BLaER1 treated with 17β-estradiol and CSF1 and Interleukin-3, amounts not matched to agents 10 nM and 100 nM (cell line): ENCODE results near the gene MNX1.

Source experiments
- H3K27ac ChIP-seq, 11 experiments: shearing (Covaris generic); formaldehyde crosslinking; 2 replicates each; pipeline ENCODE4 v1.8.1; 2022
- H3K27me3 ChIP-seq, 11 experiments: shearing (Covaris generic); formaldehyde crosslinking; 2 replicates each; pipeline ENCODE4 v1.8.1; 2022
- H3K36me3 ChIP-seq, 11 experiments: shearing (Covaris generic); formaldehyde crosslinking; 2 replicates each; pipeline ENCODE4 v1.8.1; 2022
- H3K4me1 ChIP-seq, 10 experiments: shearing (Covaris generic); formaldehyde crosslinking; 2 replicates each; pipeline ENCODE4 v1.8.1; 2022
- H3K4me2 ChIP-seq, 11 experiments: shearing (Covaris generic); formaldehyde crosslinking; 2 replicates each; pipeline ENCODE4 v1.8.1; 2022
- H3K4me3 ChIP-seq, 10 experiments: shearing (Covaris generic); formaldehyde crosslinking; 2 replicates each; pipeline ENCODE4 v1.8.1; 2022
- H3K9ac ChIP-seq, 11 experiments: shearing (Covaris generic); formaldehyde crosslinking; 2 replicates each; pipeline ENCODE4 v1.8.1; 2022
- H3K9me3 ChIP-seq, 11 experiments: shearing (Covaris generic); formaldehyde crosslinking; replicated peaks in 1 of 11; 2 replicates each; pipeline ENCODE4 v1.8.1; 2022
- H4K20me1 ChIP-seq, 11 experiments: shearing (Covaris generic); formaldehyde crosslinking; 2 replicates each; pipeline ENCODE4 v1.8.1; 2022
- Cebpa-rat ChIP-seq, 11 experiments: shearing (Covaris generic); IDR thresholded peaks; 2 replicates each; pipeline ENCODE4 v1.8.1; 2022

Gene MNX1

GRCh38 chr7:156956727-156957126 is 53.7 kb downstream of the MNX1 start:
- H3K9me3 ChIP-seq: no peaks in the 10 kb centered on the region
- peaks cover 93 to 100% (median 97%) of the 10 kb centered on the region in 11 experiments for H3K36me3 ChIP-seq
- peaks cover 12 to 100% (median 95%) of the 10 kb centered on the region in 11 experiments; a peak in 21 of 22 replicates for H4K20me1 ChIP-seq

GRCh38 chr7:156954941-156955340 is 55.5 kb downstream of the MNX1 start:
- peaks cover 75 to 82% (median 79%) of the 10 kb centered on the region in 11 experiments for H3K36me3 ChIP-seq
- H3K27me3 ChIP-seq: no peaks in the 10 kb centered on the region
- no peaks in the 10 kb centered on the region for H3K9me3 ChIP-seq
- no peak overlapping the region for H3K4me3 ChIP-seq
- peaks cover 21 to 100% (median 95%) of the 10 kb centered on the region in 11 experiments; a peak in 21 of 22 replicates for H4K20me1 ChIP-seq
- H3K9ac ChIP-seq: 0 out of 22 replicates have a peak overlapping the region, but pooled peaks of 1 of the 11 experiments have one; percentile 15
- TF ChIP-seq Cebpa-rat (IDR thresholded peaks at IDR 0.05): no peak
- H3K4me1 ChIP-seq: peaks cover 20 to 29% (median 23%) of the 10 kb centered on the region in 10 experiments
- no peak overlapping the region for H3K27ac ChIP-seq
- no peak overlapping the region for H3K4me2 ChIP-seq

More at GRCh38 chr7:156956727-156957126, 53.7 kb downstream of the MNX1 start:
- Histone ChIP-seq H3K4me3 (no peak overlapping the region), H3K27ac (no peak overlapping the region), H3K4me1 (peaks cover 9 to 23% (median 14%) of the 10 kb centered on the region in 10 experiments), H3K27me3 (no peaks in the 10 kb centered on the region), H3K9ac (peak overlapping the region in 1 of 11 experiments; percentile 13; a peak in 1 of 22 replicates), H3K4me2 (no peak overlapping the region)
- no peak for TF ChIP-seq Cebpa-rat (IDR thresholded peaks at IDR 0.05)
